Limb (tissue), 2 donors: ENCODE data around the gene OPHN1.
"Not testable (repeated sequence)": the region's sequence is repeated elsewhere in the genome, so short reads cannot be mapped to it uniquely, and the experiment has no call there.

Experiments used
- DNase-seq, 2 donors: peaks; one replicate each; pipeline ENCODE4 v3.0.0-alpha.2; 2016; ENCODE audit errors: extremely low spot score in 2 of 2

The OPHN1 gene

DNA sequence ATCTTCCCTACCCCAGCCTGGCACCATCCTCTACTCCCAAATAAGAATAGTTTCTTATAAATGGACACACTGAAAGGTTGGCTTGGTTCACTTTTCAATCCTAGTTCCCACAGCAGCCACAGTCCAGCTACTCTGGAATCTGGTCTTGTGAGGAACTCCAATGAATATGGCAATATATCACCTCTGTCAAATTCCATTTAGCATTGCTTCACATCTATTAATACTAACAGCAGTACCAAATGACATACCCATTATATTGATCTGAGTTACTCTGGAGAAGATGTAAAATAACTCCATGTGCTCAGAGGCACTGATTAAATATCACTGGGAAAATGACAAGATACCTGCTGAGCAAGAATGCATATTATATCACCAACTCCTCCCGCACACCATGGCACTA lies 8.6 kb downstream of the OPHN1 start:
- no peak for DNase-seq

DNA sequence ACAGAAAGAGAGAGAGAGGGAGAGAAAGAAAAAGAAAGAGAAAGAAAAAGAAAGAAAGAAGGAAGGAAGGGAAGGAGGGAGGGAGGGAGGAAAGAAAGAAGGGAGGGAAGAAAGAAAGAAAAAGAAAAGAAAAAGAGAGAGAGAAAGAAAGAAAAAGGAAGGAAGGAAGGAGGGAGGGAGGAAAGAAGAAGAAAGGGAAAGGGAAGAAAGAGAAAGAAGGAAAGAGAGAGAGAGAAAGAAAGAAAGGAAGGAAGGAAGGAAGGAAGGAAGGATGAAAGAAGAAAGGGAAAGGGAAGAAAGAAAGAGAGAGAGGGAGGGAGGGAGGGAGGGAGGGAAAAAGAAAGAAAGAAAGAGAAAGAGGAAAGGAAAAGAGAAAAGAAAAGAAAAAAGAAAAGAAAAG lies 10.8 kb downstream of the OPHN1 start:
- DNase-seq: no peak

DNA sequence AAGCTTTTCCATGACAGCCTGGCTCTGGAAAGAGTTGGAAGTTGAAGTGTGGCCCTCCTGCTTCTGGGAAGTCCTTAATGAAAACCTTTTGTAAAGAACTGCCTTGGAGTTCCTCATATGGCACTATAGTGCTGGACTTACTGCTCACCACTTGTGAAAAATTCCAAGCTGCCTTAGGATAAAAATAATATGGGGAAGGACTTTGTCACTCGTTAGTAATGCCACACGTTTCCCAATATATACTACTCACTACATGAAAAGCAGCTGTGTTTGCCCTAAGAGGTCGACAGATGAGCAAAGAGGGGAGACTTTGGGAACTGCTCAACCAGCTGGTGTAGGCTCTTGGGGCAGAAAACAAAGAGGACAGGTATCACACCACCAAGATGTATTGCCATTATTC lies 11.7 kb downstream of the OPHN1 start:
- DNase-seq: no peak

DNA sequence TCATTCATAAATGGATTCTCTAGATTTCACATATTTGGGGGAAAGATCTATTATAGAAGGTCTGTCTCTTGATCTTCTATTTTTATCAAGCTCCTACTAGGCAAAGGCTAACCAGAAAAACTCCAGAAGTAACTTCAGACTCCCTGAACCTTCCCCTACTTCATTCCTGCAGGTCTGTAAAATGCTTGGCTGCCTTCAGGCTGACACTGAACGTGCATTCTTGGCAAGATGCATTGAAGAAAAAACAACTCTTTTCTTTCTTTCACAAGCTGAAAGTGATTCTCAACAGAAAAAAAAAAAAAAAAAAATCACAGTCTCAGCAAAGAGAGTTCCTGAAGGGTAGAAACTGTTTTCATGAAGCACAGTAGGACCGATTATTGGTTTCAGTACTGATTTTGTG lies 12.7 kb downstream of the OPHN1 start:
- DNase-seq: no peak

DNA sequence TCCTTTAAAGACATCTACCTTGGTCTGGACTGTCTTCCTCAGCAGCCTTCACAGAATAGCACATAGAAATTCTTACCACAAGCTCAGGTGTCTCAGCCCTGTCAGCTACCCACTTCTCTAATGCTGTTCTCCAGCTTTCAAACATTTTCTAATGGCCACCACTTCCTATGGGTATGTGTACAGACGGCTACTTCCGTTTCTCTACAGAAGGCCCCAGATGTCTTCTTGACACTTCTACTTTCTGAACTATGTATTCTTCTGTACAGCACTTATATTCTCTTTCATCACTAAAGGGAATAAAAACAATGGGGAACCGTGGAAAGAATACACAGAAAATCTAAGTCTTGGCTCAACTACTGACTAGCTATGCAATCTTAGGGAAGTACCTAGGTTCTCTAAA lies 13.3 kb downstream of the OPHN1 start:
- no peak for DNase-seq

DNA sequence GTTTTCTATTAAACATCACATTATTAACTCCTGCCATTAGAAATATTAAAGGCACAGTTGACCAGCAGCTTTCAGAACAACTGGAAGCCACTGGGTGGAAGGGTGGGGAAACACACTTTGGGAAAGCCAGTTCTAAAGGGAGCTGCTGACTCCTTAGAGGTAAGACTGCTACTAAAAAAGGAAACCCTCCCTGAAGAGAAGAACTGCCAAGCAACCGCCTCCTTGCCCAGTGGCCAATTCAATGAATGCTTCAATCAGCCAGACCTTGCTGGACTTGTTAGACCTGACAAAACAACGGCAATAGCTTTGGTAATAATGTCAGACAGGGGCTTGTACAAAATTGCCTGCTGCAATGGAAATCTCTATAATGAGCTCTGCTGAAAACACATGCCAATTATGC lies 15.6 kb downstream of the OPHN1 start:
- no peak for DNase-seq

DNA sequence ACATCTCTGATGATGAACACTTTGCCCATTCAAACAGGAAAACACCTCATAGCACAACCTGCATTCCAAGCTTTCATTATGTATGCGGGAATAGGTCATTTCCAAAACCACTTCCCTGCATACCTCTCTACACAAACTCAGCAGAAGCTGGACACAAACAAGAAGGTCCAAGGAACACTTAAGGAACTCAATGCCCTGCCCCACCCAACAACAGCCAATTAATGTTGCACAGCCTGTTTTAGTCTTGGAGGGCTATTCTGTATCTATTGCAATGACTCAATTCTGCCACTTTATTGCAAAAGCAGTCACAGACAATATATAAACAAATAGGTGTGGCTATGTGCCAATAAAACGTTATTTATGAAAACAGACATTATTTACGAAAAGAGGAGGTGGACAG lies 16.7 kb downstream of the OPHN1 start:
- no peak for DNase-seq

DNA sequence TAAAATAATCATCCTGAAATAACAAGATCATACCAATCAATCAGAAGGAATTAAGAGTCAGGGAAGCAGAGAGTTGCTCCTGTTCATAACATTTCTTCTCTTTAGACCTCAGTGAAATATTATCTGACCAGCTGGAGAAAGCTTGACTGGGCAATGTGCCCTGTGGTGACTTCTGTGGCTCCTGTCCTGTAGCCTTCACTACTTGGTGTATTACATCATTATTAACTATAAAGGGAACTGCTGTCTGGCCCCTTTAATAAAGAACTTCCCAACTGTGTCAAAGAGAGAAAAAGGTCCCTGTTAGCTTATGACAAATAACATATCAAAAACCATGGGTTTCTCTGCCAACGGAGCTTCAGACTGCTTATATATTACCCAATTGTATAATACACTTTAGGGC lies 18.0 kb downstream of the OPHN1 start:
- no peak for DNase-seq

DNA sequence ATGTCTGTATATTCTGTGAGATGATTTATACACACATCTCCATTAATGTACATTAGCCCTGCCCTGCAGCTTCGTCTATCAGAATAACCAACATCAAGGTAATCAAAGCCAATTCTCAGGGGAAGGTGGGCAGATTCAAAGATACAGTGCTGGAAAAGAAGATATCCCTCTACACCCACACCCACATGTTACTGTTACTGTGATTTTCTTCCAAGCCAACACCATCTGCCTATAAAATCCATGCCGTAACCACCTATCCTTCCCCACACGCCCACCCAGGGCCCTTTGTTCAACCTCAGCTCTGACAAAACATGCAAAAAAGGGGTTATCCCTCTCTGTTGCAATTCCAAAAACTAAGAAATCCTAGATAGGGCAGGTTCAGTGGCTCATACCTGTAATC lies 20.0 kb downstream of the OPHN1 start:
- no peak for DNase-seq

DNA sequence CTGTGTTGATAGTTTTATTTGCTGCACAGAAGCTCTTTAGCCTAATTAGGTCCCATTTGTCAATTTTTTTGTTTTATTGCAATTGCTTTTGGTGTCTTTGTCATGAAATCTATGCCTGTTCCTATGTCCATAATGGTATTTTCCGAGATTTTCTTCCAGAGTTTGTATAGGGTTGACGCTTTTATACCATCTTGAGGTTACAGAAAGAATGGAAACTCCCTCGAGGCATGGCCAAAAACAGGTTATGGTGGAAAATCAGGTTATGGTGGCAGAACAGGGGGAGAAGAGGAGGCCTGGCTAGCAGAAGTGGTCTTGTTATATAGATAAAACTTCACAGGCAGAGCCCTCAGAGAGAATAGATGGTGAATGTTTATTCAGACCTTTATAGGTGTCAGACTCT lies 21.6 kb downstream of the OPHN1 start:
- no peak for DNase-seq

DNA sequence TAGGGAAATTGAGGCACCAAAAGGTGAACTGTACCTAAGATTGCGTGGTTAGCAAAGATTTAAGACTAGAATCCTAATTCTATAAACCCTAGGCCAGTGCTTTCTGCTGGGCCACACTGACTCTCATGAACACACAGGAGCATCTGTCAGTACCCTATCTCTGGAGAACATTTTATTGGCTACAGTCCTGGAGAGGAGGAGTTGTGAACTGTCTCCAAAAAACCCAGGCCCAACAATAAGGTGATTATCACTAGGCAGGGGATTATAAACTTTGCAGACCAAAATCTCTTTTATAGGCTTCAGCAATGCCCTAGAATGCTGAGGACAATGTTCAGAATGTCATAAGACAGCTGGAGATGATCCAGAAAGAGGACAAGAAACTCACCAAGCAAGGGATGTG lies 24.1 kb downstream of the OPHN1 start:
- DNase-seq: no peak

DNA sequence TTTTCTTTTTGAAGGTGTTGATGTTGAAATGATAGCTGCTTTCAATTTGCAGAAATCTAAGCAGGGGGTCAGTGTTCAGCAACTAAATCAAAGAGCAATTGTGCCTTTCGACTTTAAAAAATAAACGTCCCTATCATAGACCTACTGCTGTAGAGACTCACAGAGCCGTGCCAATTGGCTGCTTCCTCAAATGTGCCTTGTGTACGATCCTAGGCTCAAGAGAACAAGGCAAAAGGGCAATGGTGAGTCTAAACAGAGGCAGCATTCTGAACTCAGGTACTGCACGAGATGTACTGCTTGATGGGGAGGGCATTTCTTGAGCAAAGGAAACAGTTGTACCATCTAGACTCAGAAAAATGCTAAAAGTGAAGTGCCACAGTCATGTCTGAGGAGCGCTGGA lies 29.8 kb downstream of the OPHN1 start:
- no peak for DNase-seq

DNA sequence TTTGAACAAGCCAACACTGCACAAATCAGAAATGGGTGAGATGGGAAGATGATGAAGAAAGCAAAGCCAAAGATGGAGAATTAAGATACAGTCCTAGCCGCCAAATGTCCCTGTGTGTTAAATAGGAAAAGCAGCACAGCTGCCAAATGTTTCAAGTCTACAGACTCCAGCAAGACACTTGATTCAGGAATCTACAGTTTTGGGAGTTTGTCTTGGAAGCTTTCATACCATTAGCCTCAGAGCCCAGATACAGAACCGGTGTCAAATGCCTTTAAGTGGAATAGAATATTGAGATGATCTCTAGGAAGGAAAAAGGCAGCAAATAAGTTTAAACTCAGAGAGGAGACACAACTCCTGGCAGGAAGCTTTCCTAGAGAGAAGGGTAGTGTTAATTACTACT lies 30.3 kb downstream of the OPHN1 start:
- no peak for DNase-seq

DNA sequence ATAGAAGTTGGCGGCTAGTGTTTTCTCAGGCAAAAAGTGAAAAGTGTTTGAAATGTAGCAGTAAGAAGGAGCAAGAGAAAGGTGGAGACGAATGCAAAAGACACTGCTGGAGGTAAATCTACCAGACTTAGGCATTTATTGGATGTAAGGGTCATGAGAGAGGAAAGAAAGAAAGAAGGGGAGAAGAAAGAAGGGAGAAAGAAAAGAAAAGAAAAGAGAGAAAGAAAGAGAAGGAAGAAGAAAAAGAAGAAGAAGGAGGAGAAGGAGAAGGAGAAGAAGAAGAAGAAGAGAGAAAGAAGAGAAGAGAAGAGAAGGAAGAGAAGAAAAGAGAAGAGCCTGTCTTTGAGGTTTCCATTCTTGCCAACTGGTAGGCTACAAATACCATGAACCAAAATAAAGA lies 31.2 kb downstream of the OPHN1 start:
- DNase-seq: no peak

DNA sequence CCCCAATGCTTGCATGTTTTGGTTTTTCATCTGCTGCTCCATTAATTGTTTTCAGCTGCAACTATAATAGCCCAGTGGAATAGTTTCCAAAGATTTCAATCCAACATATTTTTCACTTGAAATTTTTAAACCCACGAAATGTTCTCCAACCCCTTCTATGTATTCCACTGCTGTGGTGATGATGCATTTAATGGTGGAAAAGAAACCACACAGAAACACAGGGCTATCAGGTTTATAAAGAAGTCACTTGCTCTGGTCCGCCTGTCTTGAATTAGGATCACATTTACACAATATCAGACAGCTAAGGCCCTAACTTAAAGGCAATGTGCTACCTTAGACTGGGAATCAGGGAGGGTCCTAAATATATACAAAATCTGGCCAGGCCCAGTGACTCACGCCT lies 35.0 kb downstream of the OPHN1 start:
- DNase-seq: no peak

DNA sequence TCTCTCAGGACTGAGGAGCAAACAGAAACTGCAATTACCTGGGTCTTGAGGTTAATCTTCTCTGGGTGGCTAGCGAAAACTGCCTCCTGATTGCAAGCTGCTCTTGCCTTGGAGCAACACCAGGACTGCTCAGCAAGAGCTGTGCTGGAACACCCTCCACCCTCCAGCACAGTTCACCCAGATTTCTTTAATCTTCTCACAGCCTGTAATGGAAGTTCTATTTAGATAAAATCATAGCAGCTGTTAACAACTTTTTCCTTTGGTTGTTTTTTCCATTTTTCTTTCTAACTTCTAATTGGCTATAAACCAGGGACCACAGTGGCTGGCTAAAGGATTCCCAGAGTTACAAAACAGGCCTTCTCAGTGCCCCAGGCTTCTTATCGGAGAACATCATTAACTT lies 36.3 kb downstream of the OPHN1 start:
- DNase-seq: no peak

DNA sequence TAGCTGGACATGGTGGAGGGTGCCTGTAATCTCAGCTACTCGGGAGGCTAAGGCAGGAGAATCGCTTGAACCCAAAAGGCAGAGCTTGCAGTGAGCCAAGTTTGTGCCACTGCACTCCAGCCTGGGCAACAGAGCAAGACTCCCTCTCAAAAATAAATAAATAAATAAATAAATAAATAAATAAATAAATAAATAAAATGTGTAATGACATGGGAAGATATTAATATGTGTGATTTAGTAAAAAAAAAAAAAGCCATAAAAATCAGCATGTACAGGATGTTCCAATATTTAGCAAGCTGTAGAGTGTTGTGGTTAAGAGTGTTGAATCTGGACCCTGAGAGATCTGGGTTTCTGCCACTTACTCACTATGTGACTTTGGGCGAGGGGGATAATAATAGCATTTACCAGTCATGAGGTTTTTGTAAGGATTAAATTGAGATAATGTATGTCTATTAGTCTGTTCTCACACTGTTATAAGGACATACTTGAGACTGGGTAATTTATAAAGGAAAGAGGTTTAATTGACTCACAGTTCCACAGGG lies 43.8 kb downstream of the OPHN1 start:
- not testable (repeated sequence) for DNase-seq

DNA sequence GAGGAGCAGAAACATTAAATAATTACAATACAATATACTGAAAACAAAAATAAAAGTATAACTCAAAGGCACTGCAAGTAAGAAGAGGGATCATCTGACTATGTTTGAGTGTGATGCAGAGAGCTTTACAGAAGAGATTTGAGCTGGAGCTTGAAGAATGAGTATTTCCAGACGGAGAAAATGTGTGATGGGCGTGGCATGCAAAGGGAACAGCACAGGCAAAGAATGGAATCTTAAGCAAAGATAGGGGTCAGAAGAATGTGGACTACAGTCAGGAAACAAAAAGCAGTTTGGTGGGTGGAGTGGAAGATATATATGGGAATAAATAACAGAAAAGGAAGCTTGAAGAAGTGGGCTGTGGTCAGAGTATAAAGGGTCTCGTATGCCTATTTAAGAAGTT lies 45.5 kb downstream of the OPHN1 start:
- DNase-seq: no peak

DNA sequence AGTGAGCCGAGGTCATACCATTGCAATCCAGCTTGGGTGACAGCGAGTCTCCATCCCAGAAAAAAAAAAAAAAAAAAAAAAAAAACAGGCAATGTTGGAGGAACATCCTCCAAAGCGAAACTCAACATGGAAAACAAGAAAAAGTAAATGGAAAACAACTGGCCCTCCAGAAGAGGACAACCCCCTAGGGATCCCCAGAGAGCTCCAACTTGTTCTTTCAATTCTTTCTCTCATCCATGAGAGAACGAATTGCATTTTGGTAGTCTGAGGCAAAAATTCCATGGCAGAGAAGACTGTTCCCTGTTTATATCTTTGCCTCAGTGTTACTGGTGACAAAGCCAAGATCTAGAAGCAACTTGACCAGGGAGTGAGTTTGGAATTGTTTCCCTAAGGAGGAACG lies 49.8 kb downstream of the OPHN1 start:
- DNase-seq: no peak

DNA sequence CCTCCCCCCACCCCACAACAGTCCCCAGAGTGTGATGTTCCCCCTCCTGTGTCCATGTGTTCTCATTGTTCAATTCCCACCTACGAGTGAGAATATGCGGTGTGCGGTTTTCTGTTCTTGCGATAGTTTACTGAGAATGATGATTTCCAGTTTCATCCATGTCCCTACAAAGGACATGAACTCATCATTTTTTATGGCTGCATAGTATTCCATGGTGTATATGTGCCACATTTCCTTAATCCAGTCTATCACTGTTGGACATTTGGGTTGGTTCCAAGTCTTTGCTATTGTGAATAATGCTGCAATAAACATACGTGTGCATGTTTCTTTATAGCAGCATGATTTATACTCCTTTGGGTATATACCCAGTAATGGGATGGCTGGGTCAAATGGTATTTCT lies 55.7 kb downstream of the OPHN1 start:
- DNase-seq: not testable (repeated sequence)

DNA sequence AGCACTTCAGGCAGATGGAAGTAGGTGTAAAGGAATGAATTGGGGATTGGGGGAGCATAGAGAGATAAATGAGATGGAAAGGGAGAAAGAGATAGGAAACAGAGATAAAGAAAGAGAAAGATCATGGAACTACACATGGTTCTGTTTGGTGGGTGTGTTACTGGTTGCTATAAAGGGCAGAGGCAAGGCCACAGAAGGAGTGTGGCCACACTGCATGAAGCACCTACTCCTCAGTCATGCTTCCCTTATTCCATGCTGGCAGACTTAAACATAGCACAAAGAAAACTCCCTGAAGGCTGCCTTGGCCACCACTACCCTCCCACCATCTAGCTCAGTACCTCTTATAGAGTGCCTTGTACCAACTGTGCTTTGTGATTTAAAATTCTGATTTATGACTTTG lies 56.9 kb downstream of the OPHN1 start:
- DNase-seq: no peak

DNA sequence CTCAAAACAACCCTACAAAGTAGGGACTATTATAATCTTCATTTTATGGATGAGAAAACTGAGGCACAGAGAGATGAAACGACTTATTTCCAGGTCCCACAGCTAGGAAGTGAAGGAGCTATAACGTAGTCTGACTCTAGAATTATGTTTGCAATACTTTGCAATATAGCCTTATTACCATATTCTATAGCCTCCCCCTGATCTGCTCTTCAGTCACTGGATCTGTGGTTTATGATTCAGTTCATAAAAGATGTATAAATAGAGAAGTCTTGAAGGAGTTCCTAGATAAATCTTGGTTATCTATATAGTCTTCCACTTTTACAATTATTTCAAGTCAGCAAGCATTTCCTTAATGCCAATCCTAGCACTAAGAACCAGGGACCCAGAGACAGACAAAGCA lies 57.5 kb downstream of the OPHN1 start:
- no peak for DNase-seq

DNA sequence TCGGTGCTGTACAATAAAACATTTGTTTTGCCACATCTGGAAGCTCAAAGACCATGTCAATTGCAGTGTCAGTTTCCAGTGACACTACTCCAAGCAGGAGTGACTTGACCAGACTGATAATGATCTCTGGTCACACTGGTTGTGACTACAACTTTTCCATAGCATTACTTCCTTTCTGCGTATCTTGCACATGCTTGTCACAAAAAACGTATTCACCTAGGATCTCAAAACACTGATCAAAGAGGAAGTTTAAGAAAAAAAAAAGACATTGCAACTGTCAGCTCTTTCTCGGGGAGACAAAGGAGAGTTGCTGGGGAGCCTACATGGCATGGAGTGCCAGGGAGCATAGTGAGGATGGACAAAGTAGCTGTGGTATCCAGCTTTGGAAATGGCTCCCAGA lies 60.6 kb downstream of the OPHN1 start:
- DNase-seq: no peak

DNA sequence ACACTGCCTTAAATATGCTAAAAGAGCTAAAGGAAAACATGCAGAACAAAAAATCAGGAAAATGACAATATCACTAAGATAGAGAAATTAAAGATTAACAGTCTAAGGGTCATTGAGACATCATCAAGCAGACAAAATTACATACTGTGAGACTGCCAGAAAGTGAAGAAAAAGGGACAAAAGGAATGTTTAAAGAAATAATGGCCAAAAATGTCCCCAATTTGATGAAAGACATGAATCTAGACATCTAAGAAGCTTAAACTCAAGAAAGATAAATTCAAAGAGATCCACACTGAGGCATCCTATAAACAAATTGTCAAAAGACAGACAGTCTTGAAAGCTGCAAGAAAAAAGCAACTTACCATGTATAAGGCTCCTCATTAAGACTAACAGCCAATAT lies 63.7 kb downstream of the OPHN1 start:
- no peak for DNase-seq

DNA sequence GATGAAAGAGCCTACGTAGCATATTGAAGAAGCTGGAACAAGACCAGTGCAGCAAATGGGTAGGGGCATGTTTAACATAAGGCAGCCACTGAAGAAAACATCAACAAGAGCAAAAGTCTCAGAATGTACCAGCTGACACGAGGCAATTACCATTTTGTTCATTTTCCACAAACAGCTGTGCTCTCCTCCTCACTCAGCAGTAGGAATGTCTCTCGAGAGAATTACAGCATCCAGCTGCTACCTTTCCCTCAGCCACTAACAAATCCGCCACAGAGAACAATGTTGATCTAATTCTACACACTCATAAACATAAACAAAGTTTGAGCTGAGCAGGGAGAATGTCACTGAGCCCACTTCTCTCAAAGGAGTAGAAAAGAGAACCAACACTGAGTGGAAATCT lies 68.0 kb downstream of the OPHN1 start:
- DNase-seq: peak in 1 of 2 donors; percentile 43
